Measurements from ENCODE around the gene OPTN.

Gene OPTN

GRCh38 chr10:13106387-13107045, 6.6 kb downstream of the OPTN start:
- no peaks in the 10 kb centered on the region for H3K4me1 ChIP-seq (ENCODE audit: insufficient read depth, low read length)
- H3K36me3 ChIP-seq (ENCODE audit: insufficient read depth, low read depth, low read length): no peaks in the 10 kb centered on the region
- H3K27ac ChIP-seq (ENCODE audit: low read length): no peak overlapping the region
- H3K27me3 ChIP-seq (ENCODE audit: insufficient read depth, low read length): no peaks in the 10 kb centered on the region
- no peak overlapping the region for H3K9ac ChIP-seq (ENCODE audit: low read depth, low read length)
- no peaks in the 10 kb centered on the region for H3K9me3 ChIP-seq (ENCODE audit: insufficient read depth, low read depth, low read length)
- no peak overlapping the region for H3K4me3 ChIP-seq (ENCODE audit: low read length)

DNA sequence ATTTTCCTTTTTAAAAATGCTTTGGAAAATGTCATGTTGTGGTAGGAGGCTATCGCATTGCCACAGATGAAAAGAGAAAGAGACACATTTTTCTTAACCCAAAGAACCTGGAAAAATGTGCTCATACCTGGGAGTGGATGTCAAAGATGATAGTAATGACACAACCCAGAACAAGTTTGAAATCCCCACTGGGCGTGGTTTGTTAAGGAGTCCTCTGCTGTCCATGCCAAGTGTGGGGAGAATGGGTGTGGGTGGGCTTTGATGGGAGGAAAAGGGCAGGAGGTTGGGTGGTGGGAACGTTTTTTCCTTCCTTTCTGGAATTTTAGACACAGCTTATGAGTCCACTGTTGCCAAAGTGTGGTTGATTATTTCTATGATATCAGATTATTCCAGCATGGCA, 10.9 kb downstream of the OPTN start:
- Histone ChIP-seq H3K4me1 (ENCODE audit: insufficient read depth, low read length) (no peaks in the 10 kb centered on the region), H3K9me3 (ENCODE audit: insufficient read depth, low read depth, low read length) (no peaks in the 10 kb centered on the region), H3K27me3 (ENCODE audit: insufficient read depth, low read length) (no peaks in the 10 kb centered on the region), H3K27ac (ENCODE audit: low read length) (no peak overlapping the region), H3K4me3 (ENCODE audit: low read length) (no peak overlapping the region), H3K36me3 (ENCODE audit: insufficient read depth, low read depth, low read length) (no peaks in the 10 kb centered on the region), H3K9ac (ENCODE audit: low read depth, low read length) (no peak overlapping the region)

GRCh38 chr10:13113544-13113943, 13.6 kb downstream of the OPTN start:
- no peak overlapping the region for H3K27ac ChIP-seq (ENCODE audit: low read length)
- no peaks in the 10 kb centered on the region for H3K9me3 ChIP-seq (ENCODE audit: insufficient read depth, low read depth, low read length)
- H3K4me3 ChIP-seq (ENCODE audit: low read length): no peak overlapping the region
- no peak overlapping the region for H3K9ac ChIP-seq (ENCODE audit: low read depth, low read length)
- no peaks in the 10 kb centered on the region; the same call in 1 of the 2 replicates for H3K36me3 ChIP-seq (ENCODE audit: insufficient read depth, low read depth, low read length)
- no peaks in the 10 kb centered on the region for H3K4me1 ChIP-seq (ENCODE audit: insufficient read depth, low read length)
- no peaks in the 10 kb centered on the region for H3K27me3 ChIP-seq (ENCODE audit: insufficient read depth, low read length)

GRCh38 chr10:13115832-13116803, 16.2 kb downstream of the OPTN start:
- no peak overlapping the region for H3K4me3 ChIP-seq (ENCODE audit: low read length)
- H3K4me1 ChIP-seq (ENCODE audit: insufficient read depth, low read length): no peaks in the 10 kb centered on the region
- no peaks in the 10 kb centered on the region for H3K9me3 ChIP-seq (ENCODE audit: insufficient read depth, low read depth, low read length)
- no peak overlapping the region for H3K9ac ChIP-seq (ENCODE audit: low read depth, low read length)
- H3K36me3 ChIP-seq (ENCODE audit: insufficient read depth, low read depth, low read length): no peaks in the 10 kb centered on the region; the same call in 1 of the 2 replicates
- H3K27me3 ChIP-seq (ENCODE audit: insufficient read depth, low read length): no peaks in the 10 kb centered on the region
- no peak overlapping the region for H3K27ac ChIP-seq (ENCODE audit: low read length)

DNA sequence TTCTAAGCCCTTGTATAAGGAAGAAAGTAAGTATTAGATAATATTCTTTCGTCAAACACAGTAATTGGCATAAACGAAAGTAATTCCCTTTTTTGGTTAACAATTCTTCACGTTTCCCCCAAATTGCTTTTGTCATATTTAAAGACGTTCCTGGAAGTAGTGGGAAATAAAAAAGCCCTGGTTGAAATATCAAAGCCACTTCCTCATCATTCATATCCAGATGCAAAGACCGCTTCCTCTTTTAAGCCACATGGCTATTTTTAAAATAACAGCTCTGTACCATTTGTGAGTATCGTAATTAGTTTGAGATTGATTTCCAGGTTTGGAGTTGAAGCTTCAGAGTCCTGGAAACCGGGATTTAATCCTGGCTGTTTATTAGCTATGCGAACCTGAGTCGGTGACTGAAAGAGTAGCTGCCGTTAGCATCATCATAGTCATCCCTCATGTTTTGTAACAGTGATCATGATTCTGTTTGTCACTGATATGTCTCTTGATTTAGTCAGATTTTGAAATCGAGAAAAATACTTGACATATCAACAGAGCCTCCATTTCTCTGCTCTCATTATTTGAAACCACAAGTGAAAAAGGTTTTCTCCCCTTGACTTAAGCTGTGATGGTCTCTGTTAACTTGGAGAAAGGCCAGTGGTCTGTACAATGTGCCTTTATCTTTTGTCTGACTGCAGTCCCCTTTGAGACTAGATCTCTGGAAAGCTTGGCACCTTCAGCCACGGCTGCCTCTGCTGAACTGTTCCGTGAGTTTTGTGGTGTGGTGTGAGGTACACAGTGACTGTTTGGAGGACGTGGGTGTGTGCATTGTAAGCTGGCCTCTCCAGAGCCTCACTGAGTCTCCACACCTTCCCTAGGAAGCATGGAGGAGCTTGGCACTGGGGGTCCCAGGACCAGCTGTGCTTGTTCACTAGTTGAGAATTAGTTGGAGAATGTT, 18.1 kb downstream of the OPTN start:
- Histone ChIP-seq H3K27ac (ENCODE audit: low read length) (no peak overlapping the region), H3K27me3 (ENCODE audit: insufficient read depth, low read length) (no peaks in the 10 kb centered on the region), H3K4me1 (ENCODE audit: insufficient read depth, low read length) (no peaks in the 10 kb centered on the region), H3K9me3 (ENCODE audit: insufficient read depth, low read depth, low read length) (no peaks in the 10 kb centered on the region), H3K9ac (ENCODE audit: low read depth, low read length) (no peak overlapping the region), H3K4me3 (ENCODE audit: low read length) (no peak overlapping the region), H3K36me3 (ENCODE audit: insufficient read depth, low read depth, low read length) (peaks cover 4% of the 10 kb centered on the region)

- H3K4me1 ChIP-seq (ENCODE audit: insufficient read depth, low read length): no peaks in the 10 kb centered on the region
- peaks cover 12% of the 10 kb centered on the region for H3K36me3 ChIP-seq (ENCODE audit: insufficient read depth, low read depth, low read length)
- no peaks in the 10 kb centered on the region for H3K27me3 ChIP-seq (ENCODE audit: insufficient read depth, low read length)
- no peak overlapping the region for H3K4me3 ChIP-seq (ENCODE audit: low read length)
- H3K27ac ChIP-seq (ENCODE audit: low read length): no peak overlapping the region
- no peaks in the 10 kb centered on the region for H3K9me3 ChIP-seq (ENCODE audit: insufficient read depth, low read depth, low read length)
- H3K9ac ChIP-seq (ENCODE audit: low read depth, low read length): no peak overlapping the region
Observed at GRCh38 chr10:13118784-13119410, 18.9 kb downstream of the OPTN start.

- no peak overlapping the region for H3K4me3 ChIP-seq (ENCODE audit: low read length)
- peaks cover 12% of the 10 kb centered on the region for H3K36me3 ChIP-seq (ENCODE audit: insufficient read depth, low read depth, low read length)
- no peak overlapping the region for H3K9ac ChIP-seq (ENCODE audit: low read depth, low read length)
- no peaks in the 10 kb centered on the region for H3K27me3 ChIP-seq (ENCODE audit: insufficient read depth, low read length)
- no peaks in the 10 kb centered on the region for H3K4me1 ChIP-seq (ENCODE audit: insufficient read depth, low read length)
- H3K27ac ChIP-seq (ENCODE audit: low read length): no peak overlapping the region
- H3K9me3 ChIP-seq (ENCODE audit: insufficient read depth, low read depth, low read length): no peaks in the 10 kb centered on the region
Observed at GRCh38 chr10:13120786-13121499, 21.0 kb downstream of the OPTN start.

GRCh38 chr10:13121500-13121854, 21.5 kb downstream of the OPTN start:
- no peak overlapping the region for H3K27ac ChIP-seq (ENCODE audit: low read length)
- peaks cover 12% of the 10 kb centered on the region for H3K36me3 ChIP-seq (ENCODE audit: insufficient read depth, low read depth, low read length)
- H3K9me3 ChIP-seq (ENCODE audit: insufficient read depth, low read depth, low read length): no peaks in the 10 kb centered on the region
- H3K9ac ChIP-seq (ENCODE audit: low read depth, low read length): no peak overlapping the region
- no peaks in the 10 kb centered on the region for H3K4me1 ChIP-seq (ENCODE audit: insufficient read depth, low read length)
- no peaks in the 10 kb centered on the region for H3K27me3 ChIP-seq (ENCODE audit: insufficient read depth, low read length)
- no peak overlapping the region for H3K4me3 ChIP-seq (ENCODE audit: low read length)

DNA sequence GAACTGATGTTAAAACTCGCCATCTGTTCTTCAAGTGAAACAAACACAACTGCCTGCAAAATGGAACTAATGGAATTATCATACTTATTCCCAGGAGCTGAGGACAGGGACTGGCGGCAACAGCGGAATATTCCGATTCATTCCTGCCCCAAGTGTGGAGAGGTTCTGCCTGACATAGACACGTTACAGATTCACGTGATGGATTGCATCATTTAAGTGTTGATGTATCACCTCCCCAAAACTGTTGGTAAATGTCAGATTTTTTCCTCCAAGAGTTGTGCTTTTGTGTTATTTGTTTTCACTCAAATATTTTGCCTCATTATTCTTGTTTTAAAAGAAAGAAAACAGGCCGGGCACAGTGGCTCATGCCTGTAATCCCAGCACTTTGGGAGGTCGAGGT, 36.7 kb downstream of the OPTN start:
- no peak overlapping the region for H3K27ac ChIP-seq (ENCODE audit: low read length)
- no peak overlapping the region for H3K4me3 ChIP-seq (ENCODE audit: low read length)
- H3K9me3 ChIP-seq (ENCODE audit: insufficient read depth, low read depth, low read length): no peaks in the 10 kb centered on the region
- H3K9ac ChIP-seq (ENCODE audit: low read depth, low read length): no peak overlapping the region
- H3K4me1 ChIP-seq (ENCODE audit: insufficient read depth, low read length): peaks cover 9% of the 10 kb centered on the region; the same call in 1 of the 2 replicates
- H3K27me3 ChIP-seq (ENCODE audit: insufficient read depth, low read length): no peaks in the 10 kb centered on the region
- peaks cover 7% of the 10 kb centered on the region; the same call in 1 of the 2 replicates for H3K36me3 ChIP-seq (ENCODE audit: insufficient read depth, low read depth, low read length)

DNA sequence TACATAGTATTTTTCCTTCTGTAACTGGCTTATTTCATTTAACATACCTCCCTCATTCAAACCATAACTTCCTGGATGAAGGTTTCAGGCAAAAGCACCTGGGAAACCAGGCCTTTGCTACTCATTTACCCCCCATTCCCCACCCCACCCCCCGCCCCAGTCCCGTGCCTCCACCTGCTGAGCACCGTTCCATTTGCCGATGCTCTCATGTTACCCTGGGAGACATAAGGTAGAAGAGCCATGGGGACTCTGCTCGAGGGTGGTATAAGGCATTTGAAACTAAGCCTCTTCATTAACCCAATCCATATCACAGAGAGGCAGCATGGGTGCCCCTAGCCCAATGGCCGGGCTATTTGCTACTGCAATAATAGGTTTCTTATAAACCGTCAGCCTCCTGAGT, 39.2 kb downstream of the OPTN start:
- Histone ChIP-seq H3K27ac (ENCODE audit: low read length) (no peak overlapping the region), H3K27me3 (ENCODE audit: insufficient read depth, low read length) (no peaks in the 10 kb centered on the region), H3K4me3 (ENCODE audit: low read length) (peak overlapping the region; percentile 18; the same call in 1 of the 2 replicates), H3K9ac (ENCODE audit: low read depth, low read length) (no peak overlapping the region), H3K9me3 (ENCODE audit: insufficient read depth, low read depth, low read length) (no peaks in the 10 kb centered on the region), H3K36me3 (ENCODE audit: insufficient read depth, low read depth, low read length) (no peaks in the 10 kb centered on the region), H3K4me1 (ENCODE audit: insufficient read depth, low read length) (peaks cover 9% of the 10 kb centered on the region; the same call in 1 of the 2 replicates)
